ENCODE data around the gene BICDL2. TPM values are rescaled to one million over a fixed set of nuclear protein-coding genes. Genes with fewer than 3 reads are reported as not detected.

The BICDL2 gene
- total RNA-seq, 2 donors from 2014 or later, result 132 to 357 TPM

DNA sequence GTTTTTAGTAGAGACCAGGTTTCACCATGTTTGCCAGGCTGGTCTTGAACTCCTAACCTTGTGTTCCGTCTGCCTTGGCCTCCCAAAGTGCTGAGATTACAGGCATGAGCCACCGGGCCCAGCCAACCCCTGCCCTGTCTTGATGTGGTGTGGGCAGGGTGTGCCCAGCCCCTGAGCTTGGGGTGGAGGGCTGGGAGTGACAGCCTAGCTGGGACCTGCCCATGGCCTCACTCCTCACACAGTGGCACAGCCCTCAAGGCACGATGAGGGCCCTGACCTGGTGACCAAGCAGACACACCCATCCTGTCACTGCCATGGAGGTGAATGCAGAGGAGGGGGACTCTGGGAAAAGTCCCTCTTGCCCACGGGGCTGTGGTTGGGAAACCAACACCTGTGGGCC, 31.7 kb upstream of the BICDL2 start:
- Histone ChIP-seq H3K27me3 (no peaks in the 10 kb centered on the region), H3K36me3 (replicated peaks in 1 of 2; ENCODE audit: insufficient read depth in 1 of 2, low read depth in 2 of 2) (peaks cover 4 to 7% of the 10 kb centered on the region in 2 donors), H3K4me3 (no peak overlapping the region), H3K9me3 (no peaks in the 10 kb centered on the region), H3K27ac (peak overlapping the region in 3 of 4 donors; percentile 30 to 94 (median 38)), H3K4me1 (peaks cover 38% of the 10 kb centered on the region)
- no peak for ATAC-seq
- 39 to 69% methylated on average over 2 to 4 of the region's 4 CpGs for whole genome bisulfite sequencing, 2 donors
- intact Hi-C loops (cut with DNase I), result no loop called here
- TF ChIP-seq, protein P1, sequence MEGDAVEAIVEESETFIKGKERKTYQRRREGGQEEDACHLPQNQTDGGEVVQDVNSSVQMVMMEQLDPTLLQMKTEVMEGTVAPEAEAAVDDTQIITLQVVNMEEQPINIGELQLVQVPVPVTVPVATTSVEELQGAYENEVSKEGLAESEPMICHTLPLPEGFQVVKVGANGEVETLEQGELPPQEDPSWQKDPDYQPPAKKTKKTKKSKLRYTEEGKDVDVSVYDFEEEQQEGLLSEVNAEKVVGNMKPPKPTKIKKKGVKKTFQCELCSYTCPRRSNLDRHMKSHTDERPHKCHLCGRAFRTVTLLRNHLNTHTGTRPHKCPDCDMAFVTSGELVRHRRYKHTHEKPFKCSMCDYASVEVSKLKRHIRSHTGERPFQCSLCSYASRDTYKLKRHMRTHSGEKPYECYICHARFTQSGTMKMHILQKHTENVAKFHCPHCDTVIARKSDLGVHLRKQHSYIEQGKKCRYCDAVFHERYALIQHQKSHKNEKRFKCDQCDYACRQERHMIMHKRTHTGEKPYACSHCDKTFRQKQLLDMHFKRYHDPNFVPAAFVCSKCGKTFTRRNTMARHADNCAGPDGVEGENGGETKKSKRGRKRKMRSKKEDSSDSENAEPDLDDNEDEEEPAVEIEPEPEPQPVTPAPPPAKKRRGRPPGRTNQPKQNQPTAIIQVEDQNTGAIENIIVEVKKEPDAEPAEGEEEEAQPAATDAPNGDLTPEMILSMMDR (IDR thresholded peaks at IDR 0.05), result no peak
- peak in 1 of 3 donors; percentile 3 for TF ChIP-seq POLR2A (IDR thresholded peaks at IDR 0.05)
- peak in 1 of 4 donors; percentile 44 for DNase-seq

DNA sequence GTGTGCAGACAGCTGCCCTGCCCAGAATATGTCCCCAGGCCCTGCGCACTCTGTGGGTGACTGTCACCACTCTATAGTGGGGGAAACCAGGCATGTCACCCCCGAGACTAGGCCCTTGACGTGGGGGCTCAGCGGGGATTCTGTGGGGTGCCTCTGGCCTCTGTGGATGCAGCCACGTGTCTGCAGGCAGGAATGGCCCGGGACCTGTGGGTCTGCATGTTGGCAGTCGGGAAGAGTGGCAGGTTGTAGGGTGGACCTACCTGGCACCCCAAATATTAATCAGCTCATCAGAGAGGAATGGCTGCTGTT, 29.6 kb upstream of the BICDL2 start:
- intact Hi-C loops (cut with DNase I), result no loop called here
- Histone ChIP-seq H3K4me1 (peaks cover 38% of the 10 kb centered on the region), H3K4me3 (peak overlapping the region; percentile 48 to 68), H3K9me3 (no peaks in the 10 kb centered on the region), H3K27ac (peak overlapping the region; percentile 86 to 97 (median 94)), H3K36me3 (replicated peaks in 1 of 2; ENCODE audit: insufficient read depth in 1 of 2, low read depth in 2 of 2) (peaks cover 4 to 7% of the 10 kb centered on the region in 2 donors), H3K27me3 (no peaks in the 10 kb centered on the region)
- no peak for ATAC-seq
- 22 to 40% methylated on average over 5 to 7 of the region's 7 CpGs for WGBS, 2 donors
- DNase-seq, result no peak
- TF ChIP-seq, protein P1 (IDR thresholded peaks at IDR 0.05), result no peak
- no peak for TF ChIP-seq POLR2A (IDR thresholded peaks at IDR 0.05)

DNA sequence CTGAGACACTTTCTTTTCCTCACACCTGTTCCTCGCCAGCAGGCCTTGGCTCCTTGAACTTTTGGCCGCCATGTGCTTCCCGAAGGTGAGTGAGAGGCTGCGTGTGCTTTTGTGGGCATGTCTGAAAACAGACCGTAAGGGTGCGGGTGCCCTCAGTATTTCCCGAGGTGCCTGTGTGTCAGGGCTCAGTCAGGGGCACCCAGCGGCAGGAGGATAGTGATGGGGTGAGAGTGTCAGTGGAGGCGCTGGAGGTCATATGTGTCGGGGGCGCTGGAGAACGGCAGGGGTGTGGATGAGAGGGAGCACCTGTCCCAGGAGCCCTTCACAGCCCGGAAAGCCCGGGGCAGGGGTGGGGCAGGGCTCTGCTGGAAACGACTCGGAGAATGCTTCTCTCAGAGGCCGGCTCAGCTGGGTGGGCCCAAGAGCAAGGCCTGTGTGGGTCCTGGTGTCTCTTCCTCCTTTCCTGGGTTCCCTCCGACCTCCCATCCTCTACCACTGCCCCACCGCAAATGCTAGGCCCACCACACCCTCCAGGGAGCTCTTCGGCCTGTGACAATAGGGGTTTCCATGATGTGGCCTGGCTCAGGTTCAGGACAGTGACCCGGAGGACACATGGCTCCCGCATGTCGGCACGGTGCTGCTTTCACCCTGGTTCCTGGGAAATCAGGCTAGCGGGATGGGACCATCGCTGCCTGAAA, 29.1 kb upstream of the BICDL2 start:
- Histone ChIP-seq H3K36me3 (replicated peaks in 1 of 2; ENCODE audit: insufficient read depth in 1 of 2, low read depth in 2 of 2) (peaks cover 4 to 7% of the 10 kb centered on the region in 2 donors), H3K27ac (peak overlapping the region; percentile 86 to 97 (median 94)), H3K9me3 (no peaks in the 10 kb centered on the region), H3K4me3 (peak overlapping the region; percentile 48 to 68), H3K27me3 (no peaks in the 10 kb centered on the region), H3K4me1 (peaks cover 38% of the 10 kb centered on the region)
- DNase-seq, result peak in 2 of 4 donors; percentile 30 to 35
- TF ChIP-seq, protein P1 (IDR thresholded peaks at IDR 0.05), result no peak
- TF ChIP-seq POLR2A (IDR thresholded peaks at IDR 0.05), result peak in 1 of 3 donors; percentile 8
- intact Hi-C loops (cut with DNase I), result no loop called here
- ATAC-seq, result peak; percentile 28
- WGBS, 2 donors, result 31 to 45% methylated on average over 7 to 26 of the region's 26 CpGs

DNA sequence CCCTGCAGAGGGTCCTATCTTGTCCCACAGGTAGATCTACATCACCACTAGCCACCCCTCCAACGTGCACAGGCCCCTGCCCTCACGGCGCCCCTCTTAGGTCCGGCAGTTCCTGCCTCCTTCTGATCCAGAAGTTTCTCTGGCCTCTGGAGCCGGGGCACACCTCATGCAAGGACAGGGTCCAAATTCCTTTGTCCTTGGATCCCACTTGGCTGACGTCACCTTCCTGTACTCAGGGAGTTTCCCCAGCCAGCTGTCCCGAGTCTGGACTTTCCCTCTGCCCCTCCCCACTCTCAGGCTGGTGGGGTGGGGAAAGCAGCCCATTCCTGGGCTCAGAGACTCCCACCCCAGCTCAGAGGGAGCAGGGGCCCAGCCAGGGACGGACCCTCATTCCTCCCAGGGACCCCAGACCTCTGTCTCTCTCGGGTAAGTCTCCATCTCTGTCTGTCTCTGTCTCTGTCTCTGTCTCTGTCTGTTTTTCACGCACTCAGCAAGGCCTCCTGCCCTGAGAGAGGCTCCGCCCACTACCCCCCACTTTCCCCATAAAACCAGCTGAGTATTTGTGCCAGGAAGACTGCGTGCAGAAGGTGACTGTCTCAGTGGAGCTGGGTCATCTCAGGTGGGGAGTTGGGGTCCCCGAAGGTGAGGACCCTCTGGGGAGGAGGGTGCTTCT, 28.5 kb upstream of the BICDL2 start, which contains the start of gene IL32:
TSS of gene IL32 (plus strand) at position 572 of the 673 bp plus-strand sequence. CDS start 172 bp downstream, outside the sequence.
- no peaks in the 10 kb centered on the region for H3K27me3 ChIP-seq
- H3K4me1 ChIP-seq, result peaks cover 43% of the 10 kb centered on the region
- intact Hi-C loops (cut with DNase I), result no loop called here
- TF ChIP-seq POLR2A (IDR thresholded peaks at IDR 0.05), result peak; percentile 55 to 95 (median 94)
- TF ChIP-seq, protein P1 (IDR thresholded peaks at IDR 0.05), result no peak
- WGBS, 2 donors, result 18 to 25% methylated on average over 5 to 13 of the region's 13 CpGs
- peak; percentile 95 for ATAC-seq
- peak within 1 kb of the TSS; percentile 86 to 97 (median 94) for H3K27ac ChIP-seq
- H3K9me3 ChIP-seq, result no peaks in the 10 kb centered on the region
- H3K36me3 ChIP-seq (replicated peaks in 1 of 2; ENCODE audit: insufficient read depth in 1 of 2, low read depth in 2 of 2), result peaks cover 4 to 7% of the 10 kb centered on the region in 2 donors
- H3K4me3 ChIP-seq, result peak within 1 kb of the TSS; percentile 48 to 68
- peak; percentile 93 to 97 (median 96) for DNase-seq

All from body of pancreas (tissue), 4 donors.